NB4 (cell line): ENCODE measurements around the gene SEMA3A.

Source experiments
- CTCF ChIP-seq: IDR thresholded peaks from one replicate; pipeline ENCODE4 v1.5.1; 2012; ENCODE audit warnings: low read depth, low read length
- MAX ChIP-seq: IDR thresholded peaks from 2 replicates; pipeline ENCODE4 v1.6.1; 2011; ENCODE audit warnings: low read depth, low read length
- MYC ChIP-seq: IDR thresholded peaks from 2 replicates; pipeline ENCODE4 v1.6.1; 2011; ENCODE audit warnings: low read depth, low read length
- POLR2A ChIP-seq: IDR thresholded peaks from 2 replicates; pipeline ENCODE4 v1.6.1; 2011; ENCODE audit warnings: mild to moderate bottlenecking; ENCODE audit not compliant: insufficient read length; ENCODE audit errors: extremely low read depth

GRCh38 chr7:83985821-83986220, 208.8 kb downstream of the SEMA3A start:
- TF ChIP-seq CTCF (no peak), MAX (no peak), POLR2A (no peak), MYC (no peak)
